Islet of Langerhans (tissue), 1 donor: ENCODE data around the gene BCO2.
"Not testable (repeated sequence)": the region's sequence is repeated elsewhere in the genome, so short reads cannot be mapped to it uniquely, and the experiment has no call there.

Experiments used
- FAIRE-seq: peaks from one replicate; lab custom pipeline; 2011; peaks lifted over from hg19 to GRCh38; lab: Jason Lieb, UNC

BCO2 gene

GRCh38 chr11:112166562-112166961 lies 8.8 kb upstream of the BCO2 start:
- no peak for FAIRE-seq

GRCh38 chr11:112167145-112167544 lies 8.2 kb upstream of the BCO2 start, which contains the start of gene TEX12:
TSS of gene TEX12 (plus strand) at chr11:112167372. CDS start at chr11:112169269, 1,897 bp downstream.
- FAIRE-seq: no peak

- no peak for FAIRE-seq
Observed at GRCh38 chr11:112172362-112172994, 2.8 kb upstream of the BCO2 start.

- no peak for FAIRE-seq
Observed at GRCh38 chr11:112173152-112173551, 2.2 kb upstream of the BCO2 start.

- FAIRE-seq: no peak
Observed at GRCh38 chr11:112175599-112175952, 264 bp downstream of the BCO2 start.

- FAIRE-seq: no peak
Observed at GRCh38 chr11:112176077-112176476, 765 bp downstream of the BCO2 start.

- FAIRE-seq: no peak
Observed at GRCh38 chr11:112177589-112177988, 2.3 kb downstream of the BCO2 start.

GRCh38 chr11:112178428-112178827 lies 3.1 kb downstream of the BCO2 start:
- no peak for FAIRE-seq

GRCh38 chr11:112178936-112179335 lies 3.6 kb downstream of the BCO2 start:
- no peak for FAIRE-seq

- FAIRE-seq: no peak
Observed at GRCh38 chr11:112179601-112180000, 4.3 kb downstream of the BCO2 start.

GRCh38 chr11:112182867-112183266 lies 7.6 kb downstream of the BCO2 start:
- no peak for FAIRE-seq

- FAIRE-seq: no peak
Observed at GRCh38 chr11:112185883-112186282, 10.6 kb downstream of the BCO2 start.

- no peak for FAIRE-seq
Observed at GRCh38 chr11:112186304-112186703, 11.0 kb downstream of the BCO2 start.

- FAIRE-seq: not testable (repeated sequence)
Observed at GRCh38 chr11:112195113-112195512, 19.8 kb downstream of the BCO2 start.

GRCh38 chr11:112195951-112196351 lies 20.6 kb downstream of the BCO2 start:
- no peak for FAIRE-seq

GRCh38 chr11:112196519-112197087 lies 21.3 kb downstream of the BCO2 start:
- FAIRE-seq: no peak

- FAIRE-seq: not testable (repeated sequence)
Observed at GRCh38 chr11:112199101-112199500, 23.8 kb downstream of the BCO2 start.

GRCh38 chr11:112200252-112200651 lies 24.9 kb downstream of the BCO2 start:
- FAIRE-seq: no peak

- FAIRE-seq: no peak
Observed at GRCh38 chr11:112206071-112206470, 30.8 kb downstream of the BCO2 start.

- FAIRE-seq: no peak
Observed at GRCh38 chr11:112210890-112211289, 35.6 kb downstream of the BCO2 start.

GRCh38 chr11:112211536-112211935 lies 36.2 kb downstream of the BCO2 start:
- FAIRE-seq: no peak

- FAIRE-seq: no peak
Observed at GRCh38 chr11:112212290-112212689, 37.0 kb downstream of the BCO2 start.

GRCh38 chr11:112212710-112213109 lies 37.4 kb downstream of the BCO2 start:
- FAIRE-seq: no peak

GRCh38 chr11:112213753-112214152 lies 38.4 kb downstream of the BCO2 start:
- no peak for FAIRE-seq
